ENCODE data around the gene PDS5A. TPM values are rescaled to one million over a fixed set of nuclear protein-coding genes. Genes with fewer than 3 reads are reported as not detected.
"Not testable (repeated sequence)": the region's sequence is repeated elsewhere in the genome, so short reads cannot be mapped to it uniquely, and the experiment has no call there.

The PDS5A gene
- total RNA-seq, 2 experiments from 2014 or later, result 101 to 103 TPM

GRCh38 chr4:39924014-39924413, 53.7 kb downstream of the PDS5A start:
- Mint-ChIP-seq H3K4me1 (ENCODE audit: low read depth) (peaks cover 19% of the 10 kb centered on the region), H3K4me3 (no peak overlapping the region), H3K27me3 (no peaks in the 10 kb centered on the region), H3K27ac (no peak overlapping the region), H3K36me3 (peaks cover 19% of the 10 kb centered on the region), H3K9me3 (no peaks in the 10 kb centered on the region)
- intact Hi-C loops (cut with micrococcal nuclease), result no loop called here
- POLR2A ChIA-PET, result interaction anchor here (0.5 kb wide), 1 partner anchor 28 kb away, joined by 3 read pairs; no protein-coding TSS in a partner anchor
- CTCF ChIA-PET, result no interaction called here
- DNase-seq, result no peak

GRCh38 chr4:39922399-39922798, 55.3 kb downstream of the PDS5A start:
- H3K36me3 Mint-ChIP-seq, result peaks cover 16% of the 10 kb centered on the region
- ChIA-PET POLR2A (no interaction called here), CTCF (no interaction called here)
- no peaks in the 10 kb centered on the region for H3K27me3 Mint-ChIP-seq
- no peak for DNase-seq
- H3K27ac Mint-ChIP-seq, result no peak overlapping the region
- no peaks in the 10 kb centered on the region for H3K9me3 Mint-ChIP-seq
- intact Hi-C loops (cut with micrococcal nuclease), result no loop called here
- H3K4me1 Mint-ChIP-seq (ENCODE audit: low read depth), result peaks cover 10% of the 10 kb centered on the region
- no peak overlapping the region for H3K4me3 Mint-ChIP-seq

GRCh38 chr4:39913471-39913870, 64.2 kb downstream of the PDS5A start:
- Mint-ChIP-seq H3K4me3 (no peak overlapping the region), H3K9me3 (no peaks in the 10 kb centered on the region), H3K36me3 (peaks cover 24% of the 10 kb centered on the region), H3K4me1 (ENCODE audit: low read depth) (no peaks in the 10 kb centered on the region), H3K27me3 (no peaks in the 10 kb centered on the region), H3K27ac (no peak overlapping the region)
- POLR2A ChIA-PET, result no interaction called here
- intact Hi-C loops (cut with micrococcal nuclease), result no loop called here
- CTCF ChIA-PET, result no interaction called here
- no peak for DNase-seq

GRCh38 chr4:39910064-39910463, 67.6 kb downstream of the PDS5A start:
- H3K9me3 Mint-ChIP-seq, result no peaks in the 10 kb centered on the region
- H3K4me1 Mint-ChIP-seq (ENCODE audit: low read depth), result peaks cover 6% of the 10 kb centered on the region
- ChIA-PET POLR2A (no interaction called here), CTCF (no interaction called here)
- H3K27me3 Mint-ChIP-seq, result no peaks in the 10 kb centered on the region
- no peak for DNase-seq
- H3K27ac Mint-ChIP-seq, result no peak overlapping the region
- intact Hi-C loops (cut with micrococcal nuclease), result no loop called here
- peaks cover 25% of the 10 kb centered on the region for H3K36me3 Mint-ChIP-seq
- no peak overlapping the region for H3K4me3 Mint-ChIP-seq

GRCh38 chr4:39908284-39908683, 69.4 kb downstream of the PDS5A start:
- intact Hi-C loops (cut with micrococcal nuclease), result no loop called here
- Mint-ChIP-seq H3K27me3 (no peaks in the 10 kb centered on the region), H3K4me1 (ENCODE audit: low read depth) (peaks cover 6% of the 10 kb centered on the region), H3K4me3 (no peak overlapping the region), H3K36me3 (peaks cover 24% of the 10 kb centered on the region), H3K27ac (no peak overlapping the region), H3K9me3 (no peaks in the 10 kb centered on the region)
- CTCF ChIA-PET, result interaction anchor here (0.9 to 1.3 kb wide), 2 partner anchors 66 to 70 kb away, joined by 3 to 5 read pairs; partner anchors contain the start of gene PDS5A
- POLR2A ChIA-PET, result no interaction called here
- no peak for DNase-seq

- CTCF ChIA-PET, result no interaction called here
- H3K27ac Mint-ChIP-seq, result no peak overlapping the region
- H3K4me3 Mint-ChIP-seq, result no peak overlapping the region
Observed at GRCh38 chr4:39905656-39906055, 72.1 kb downstream of the PDS5A start.

GRCh38 chr4:39905019-39905418, 72.7 kb downstream of the PDS5A start:
- intact Hi-C loops (cut with micrococcal nuclease); POLR2A ChIA-PET; CTCF ChIA-PET; H3K4me1 Mint-ChIP-seq (ENCODE audit: low read depth); H3K27me3 Mint-ChIP-seq; H3K4me3 Mint-ChIP-seq; H3K27ac Mint-ChIP-seq; H3K9me3 Mint-ChIP-seq; DNase-seq: not testable (repeated sequence)
- peaks cover 24% of the 10 kb centered on the region for H3K36me3 Mint-ChIP-seq

More at GRCh38 chr4:39905656-39906055, 72.1 kb downstream of the PDS5A start:
- no peak for DNase-seq
- intact Hi-C loops (cut with micrococcal nuclease), result no loop called here
- H3K27me3 Mint-ChIP-seq, result no peaks in the 10 kb centered on the region
- H3K36me3 Mint-ChIP-seq, result peaks cover 22% of the 10 kb centered on the region
- H3K9me3 Mint-ChIP-seq, result no peaks in the 10 kb centered on the region
- POLR2A ChIA-PET, result no interaction called here
- peaks cover 6% of the 10 kb centered on the region for H3K4me1 Mint-ChIP-seq (ENCODE audit: low read depth)

- Mint-ChIP-seq H3K4me1 (ENCODE audit: low read depth) (peaks cover 3% of the 10 kb centered on the region), H3K9me3 (no peaks in the 10 kb centered on the region), H3K27me3 (no peaks in the 10 kb centered on the region), H3K36me3 (peaks cover 39% of the 10 kb centered on the region), H3K4me3 (no peak overlapping the region), H3K27ac (no peak overlapping the region)
- intact Hi-C loops (cut with micrococcal nuclease), result no loop called here
- ChIA-PET CTCF (no interaction called here), POLR2A (no interaction called here)
- no peak for DNase-seq
Observed at GRCh38 chr4:39900966-39901365, 76.7 kb downstream of the PDS5A start.

- ChIA-PET CTCF (no interaction called here), POLR2A (no interaction called here)
- Mint-ChIP-seq H3K36me3 (peaks cover 35% of the 10 kb centered on the region), H3K4me1 (ENCODE audit: low read depth) (peaks cover 3% of the 10 kb centered on the region), H3K27ac (no peak overlapping the region), H3K27me3 (no peaks in the 10 kb centered on the region), H3K4me3 (no peak overlapping the region), H3K9me3 (no peaks in the 10 kb centered on the region)
- intact Hi-C loops (cut with micrococcal nuclease), result no loop called here
- no peak for DNase-seq
Observed at GRCh38 chr4:39899291-39899690, 78.4 kb downstream of the PDS5A start.

GRCh38 chr4:39898015-39898414, 79.7 kb downstream of the PDS5A start:
- peaks cover 33% of the 10 kb centered on the region for H3K36me3 Mint-ChIP-seq
- no peak overlapping the region for H3K27ac Mint-ChIP-seq
- H3K4me3 Mint-ChIP-seq, result no peak overlapping the region
- no peak for DNase-seq
- no peaks in the 10 kb centered on the region for H3K27me3 Mint-ChIP-seq
- ChIA-PET CTCF (interaction anchor here (1.2 kb wide), 1 partner anchor 429 kb away, joined by 3 read pairs; no protein-coding TSS in a partner anchor), POLR2A (no interaction called here)
- H3K9me3 Mint-ChIP-seq, result no peaks in the 10 kb centered on the region
- intact Hi-C loops (cut with micrococcal nuclease), result no loop called here
- H3K4me1 Mint-ChIP-seq (ENCODE audit: low read depth), result peaks cover 3% of the 10 kb centered on the region

GRCh38 chr4:39893693-39894072, 84.0 kb downstream of the PDS5A start:
- H3K4me1 Mint-ChIP-seq (ENCODE audit: low read depth), result no peaks in the 10 kb centered on the region
- DNase-seq, result no peak
- H3K36me3 Mint-ChIP-seq, result peaks cover 30% of the 10 kb centered on the region
- H3K9me3 Mint-ChIP-seq, result no peaks in the 10 kb centered on the region
- ChIA-PET POLR2A (no interaction called here), CTCF (no interaction called here)
- no peak overlapping the region for H3K27ac Mint-ChIP-seq
- H3K4me3 Mint-ChIP-seq, result no peak overlapping the region
- intact Hi-C loops (cut with micrococcal nuclease), result no loop called here
- no peaks in the 10 kb centered on the region for H3K27me3 Mint-ChIP-seq

- Mint-ChIP-seq H3K36me3 (peaks cover 34% of the 10 kb centered on the region), H3K4me1 (ENCODE audit: low read depth) (no peaks in the 10 kb centered on the region), H3K27me3 (no peaks in the 10 kb centered on the region), H3K9me3 (no peaks in the 10 kb centered on the region), H3K27ac (no peak overlapping the region), H3K4me3 (no peak overlapping the region)
- DNase-seq, result no peak
- intact Hi-C loops (cut with micrococcal nuclease), result no loop called here
- ChIA-PET CTCF (no interaction called here), POLR2A (no interaction called here)
Observed at GRCh38 chr4:39892988-39893692, 84.6 kb downstream of the PDS5A start.

- no peak for DNase-seq
- Mint-ChIP-seq H3K4me3 (no peak overlapping the region), H3K36me3 (peaks cover 40% of the 10 kb centered on the region), H3K9me3 (no peaks in the 10 kb centered on the region), H3K27ac (no peak overlapping the region), H3K27me3 (no peaks in the 10 kb centered on the region), H3K4me1 (ENCODE audit: low read depth) (no peaks in the 10 kb centered on the region)
- ChIA-PET CTCF (interaction anchor here (1.3 kb wide), 1 partner anchor 89 kb away, joined by 3 read pairs; no protein-coding TSS in a partner anchor), POLR2A (interaction anchor here (0.6 kb wide), 1 partner anchor 523 kb away, joined by 4 read pairs; the partner anchor contains the start of gene RFC1)
- intact Hi-C loops (cut with micrococcal nuclease), result no loop called here
Observed at GRCh38 chr4:39889226-39889625, 88.5 kb downstream of the PDS5A start.
